GM19438 (cell line): ENCODE measurements around the gene GRK3.
"Not testable (repeated sequence)": the region's sequence is repeated elsewhere in the genome, so short reads cannot be mapped to it uniquely, and the experiment has no call there.

Source experiments
- ATAC-seq: cut with Tn5 transposase; IDR thresholded peaks from one replicate; pipeline ENCODE4 v1.9.1; 2021; ENCODE audit warnings: low read depth; ENCODE audit not compliant: unreplicated experiment

The GRK3 gene

GRCh38 chr22:25570486-25570885 lies 6.0 kb downstream of the GRK3 start:
- no peak for ATAC-seq

DNA sequence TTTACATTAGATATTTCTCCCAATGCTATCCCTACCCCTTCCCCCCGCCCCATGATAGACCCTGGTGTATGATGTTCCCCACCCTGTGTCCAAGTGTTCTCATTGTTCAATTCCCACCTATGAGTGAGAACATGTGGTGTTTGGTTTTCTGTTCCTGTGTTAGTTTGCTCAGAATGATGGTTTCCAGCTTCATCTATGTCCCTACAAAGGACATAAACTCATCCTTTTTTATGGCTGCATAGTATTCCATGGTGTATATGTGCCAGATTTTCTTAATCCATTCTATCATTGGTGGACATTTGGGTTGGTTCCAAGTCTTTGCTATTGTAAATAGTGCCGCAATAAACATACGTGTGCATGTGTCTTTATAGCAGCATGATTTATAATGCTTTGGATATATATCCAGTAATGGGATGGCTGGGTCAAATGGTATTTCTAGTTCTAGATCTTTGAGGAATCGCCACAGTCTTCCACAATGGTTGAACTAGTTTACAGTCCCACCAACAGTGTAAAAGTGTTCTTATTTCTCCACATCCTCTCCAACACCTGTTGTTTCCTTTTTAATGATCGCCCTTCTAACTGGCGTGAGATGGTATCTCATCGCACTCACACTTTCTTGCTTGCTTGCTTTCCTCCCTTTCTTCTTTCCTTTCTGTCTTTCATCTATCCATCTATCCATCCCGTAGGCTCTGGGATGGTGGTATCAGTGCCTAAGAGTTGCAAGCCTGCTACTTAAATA lies 7.7 kb downstream of the GRK3 start:
- not testable (repeated sequence) for ATAC-seq

DNA sequence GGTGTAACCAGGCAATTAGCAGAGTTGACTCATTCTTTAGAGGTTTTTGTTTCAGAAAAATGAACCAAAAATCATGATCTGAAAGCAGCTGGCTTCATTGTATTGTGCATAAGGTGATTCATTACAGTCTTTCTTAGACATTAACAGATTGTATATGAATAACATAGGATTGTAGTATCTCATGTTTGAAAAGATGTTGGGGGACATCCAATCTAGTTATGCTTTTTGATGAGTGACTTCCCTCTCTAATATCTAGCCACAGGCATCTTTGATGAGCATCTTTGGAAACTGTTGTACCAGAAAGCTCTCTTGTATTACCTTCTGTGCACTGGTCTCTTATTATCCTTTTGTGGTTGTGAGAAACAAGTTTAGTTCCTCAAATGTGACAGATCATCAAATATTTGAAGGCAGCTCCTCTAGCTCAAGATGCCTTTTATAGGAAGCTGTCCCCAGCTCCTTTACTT lies 8.3 kb downstream of the GRK3 start:
- ATAC-seq, result no peak

- no peak for ATAC-seq
These were observed 9.4 kb downstream of the GRK3 start for GRCh38 chr22:25573841-25574240.

DNA sequence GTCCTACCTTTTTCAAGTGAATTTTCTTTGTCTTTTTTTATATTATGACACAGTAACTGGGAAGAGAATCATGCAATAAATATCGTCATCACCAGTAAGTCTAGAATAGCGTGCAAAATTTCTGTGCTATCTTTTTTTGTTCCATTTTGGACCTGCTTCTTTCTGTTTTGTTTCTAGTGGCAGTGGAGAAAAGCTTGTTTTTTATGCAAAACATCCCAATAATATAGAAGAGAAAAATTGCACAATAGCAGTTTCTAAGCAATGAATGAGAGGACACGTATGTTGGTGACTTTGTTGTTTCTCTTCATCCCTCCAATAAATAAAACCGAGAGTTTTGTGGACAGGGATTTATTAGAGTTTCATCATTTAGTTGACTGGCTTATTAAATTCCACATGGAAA lies 10.3 kb downstream of the GRK3 start:
- no peak for ATAC-seq

GRCh38 chr22:25575674-25576392 lies 11.4 kb downstream of the GRK3 start:
- not testable (repeated sequence) for ATAC-seq

DNA sequence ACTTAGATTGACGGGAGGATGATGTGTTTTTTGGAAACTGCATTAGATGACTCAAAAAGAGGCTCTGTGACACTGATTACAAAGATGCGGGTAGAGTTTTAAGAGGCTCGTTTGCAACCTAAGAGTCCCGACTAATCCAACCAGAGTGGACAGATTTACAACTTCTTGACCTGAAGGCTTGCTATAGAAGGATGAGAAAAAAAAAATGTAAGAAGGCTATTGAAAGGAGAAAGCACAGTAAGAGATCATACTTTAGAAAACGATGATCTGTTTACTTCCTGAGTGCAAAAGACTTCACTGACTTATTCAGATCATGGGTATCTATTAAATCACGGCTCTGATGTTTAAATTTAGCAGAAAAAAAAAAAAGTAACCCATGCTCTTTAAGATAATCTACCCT lies 17.0 kb downstream of the GRK3 start:
- ATAC-seq, result not testable (repeated sequence)

- no peak for ATAC-seq
These were observed 18.5 kb downstream of the GRK3 start for GRCh38 chr22:25582946-25583345.

- ATAC-seq, result not testable (repeated sequence)
These were observed 20.5 kb downstream of the GRK3 start for GRCh38 chr22:25584993-25585392.

GRCh38 chr22:25589664-25590063 lies 25.2 kb downstream of the GRK3 start:
- not testable (repeated sequence) for ATAC-seq

- ATAC-seq, result not testable (repeated sequence)
These were observed 28.8 kb downstream of the GRK3 start for GRCh38 chr22:25593323-25593722.

GRCh38 chr22:25598609-25599008 lies 34.1 kb downstream of the GRK3 start:
- no peak for ATAC-seq

GRCh38 chr22:25602445-25602844 lies 38.0 kb downstream of the GRK3 start:
- ATAC-seq, result no peak

- ATAC-seq, result no peak
These were observed 38.4 kb downstream of the GRK3 start for GRCh38 chr22:25602916-25603315.

DNA sequence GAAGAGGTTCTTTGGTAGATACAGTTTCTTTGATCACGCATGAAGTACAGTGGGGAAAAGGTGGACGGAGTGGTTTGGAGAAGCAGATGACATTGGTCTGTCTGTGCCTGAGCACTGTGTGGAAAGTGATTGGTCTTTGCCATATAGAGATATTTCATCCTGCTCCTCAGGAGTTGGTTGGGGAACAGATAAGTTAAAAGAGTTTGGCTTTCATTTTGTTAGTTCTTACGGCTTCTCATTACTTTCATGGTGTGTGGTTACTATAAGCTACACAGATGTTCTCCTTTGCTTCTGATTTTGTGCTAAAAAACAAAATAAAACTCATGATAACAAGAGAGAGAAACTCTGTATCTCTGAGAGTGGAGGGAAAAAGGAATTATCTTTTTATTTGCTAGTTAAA lies 40.7 kb downstream of the GRK3 start:
- not testable (repeated sequence) for ATAC-seq

- ATAC-seq, result not testable (repeated sequence)
These were observed 41.1 kb downstream of the GRK3 start for GRCh38 chr22:25605565-25605964.

DNA sequence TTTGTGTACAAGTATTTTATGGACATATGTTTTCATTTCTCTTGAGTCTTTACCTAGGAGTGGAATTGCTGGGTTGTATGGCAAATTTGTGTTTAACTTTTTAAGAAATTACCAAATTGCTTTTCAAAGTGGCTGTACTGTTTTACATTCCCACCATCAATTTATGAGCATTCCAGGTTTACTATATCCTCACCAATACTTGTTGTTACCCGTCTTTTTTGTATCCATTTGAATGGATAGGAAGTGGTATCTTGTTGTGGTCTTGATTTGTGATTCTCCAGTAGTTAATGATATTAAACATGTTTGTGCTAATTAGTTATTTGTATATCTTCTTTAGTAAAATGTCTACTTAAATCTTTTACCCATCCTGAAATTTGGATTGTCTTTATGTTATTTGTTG lies 46.8 kb downstream of the GRK3 start:
- not testable (repeated sequence) for ATAC-seq

DNA sequence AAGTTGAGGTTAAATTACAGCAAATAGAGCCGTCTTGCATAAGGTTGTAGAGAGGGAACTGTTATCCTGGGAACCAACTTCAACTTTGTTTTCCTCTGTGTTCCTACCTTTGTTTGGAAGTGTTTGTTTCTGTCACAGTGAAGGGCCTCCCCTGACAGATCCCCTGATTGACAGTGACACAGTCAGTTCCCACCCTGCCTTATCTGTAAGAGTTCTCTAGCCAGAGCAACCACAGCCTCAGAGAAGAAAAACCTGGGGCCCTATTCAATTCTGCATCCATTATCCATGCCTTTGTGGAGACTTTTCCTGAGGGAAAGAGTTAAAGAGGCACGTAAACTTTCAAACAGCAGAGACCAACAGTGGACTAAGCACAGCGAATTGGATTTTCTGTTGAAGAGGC lies 48.7 kb downstream of the GRK3 start:
- not testable (repeated sequence) for ATAC-seq

DNA sequence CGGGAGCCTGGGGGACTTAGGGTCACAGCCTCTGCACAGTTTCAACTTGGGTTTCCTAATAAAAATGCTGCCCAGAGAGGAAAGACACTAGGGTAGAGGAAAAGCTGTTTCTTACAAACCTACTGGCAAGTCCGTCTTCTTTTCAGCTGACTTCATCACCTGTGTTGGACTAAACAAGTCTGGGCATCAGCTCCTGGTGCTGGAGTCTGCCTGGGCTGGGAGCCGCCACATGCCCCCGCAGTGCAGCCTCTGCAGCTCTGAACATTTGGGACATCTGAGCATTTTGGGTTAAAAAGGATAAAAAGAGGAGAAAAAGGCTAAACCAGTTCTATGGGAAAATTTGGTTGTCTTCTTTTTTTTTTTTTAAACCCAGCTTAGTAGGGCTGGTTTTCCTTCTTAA lies 49.1 kb downstream of the GRK3 start:
- ATAC-seq, result not testable (repeated sequence)

DNA sequence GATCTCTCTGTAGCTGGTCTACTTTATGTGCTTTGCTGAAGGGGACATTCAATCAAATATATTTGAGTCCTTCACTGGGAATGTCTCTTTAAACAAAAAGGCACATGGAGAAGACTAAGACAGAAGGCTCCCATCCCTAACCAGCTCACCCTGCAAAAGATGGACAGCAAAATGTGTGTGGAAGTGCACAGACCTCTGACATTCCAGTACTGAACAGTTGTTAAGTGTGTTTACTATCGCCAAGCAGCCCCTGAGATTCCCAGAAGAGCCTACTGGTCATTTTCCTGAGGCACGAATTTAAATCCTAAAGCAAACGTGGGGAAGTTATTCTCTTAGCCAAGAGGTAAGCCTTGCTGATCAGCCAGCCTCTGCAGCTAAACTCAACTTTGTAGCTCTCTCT lies 50.3 kb downstream of the GRK3 start:
- not testable (repeated sequence) for ATAC-seq

DNA sequence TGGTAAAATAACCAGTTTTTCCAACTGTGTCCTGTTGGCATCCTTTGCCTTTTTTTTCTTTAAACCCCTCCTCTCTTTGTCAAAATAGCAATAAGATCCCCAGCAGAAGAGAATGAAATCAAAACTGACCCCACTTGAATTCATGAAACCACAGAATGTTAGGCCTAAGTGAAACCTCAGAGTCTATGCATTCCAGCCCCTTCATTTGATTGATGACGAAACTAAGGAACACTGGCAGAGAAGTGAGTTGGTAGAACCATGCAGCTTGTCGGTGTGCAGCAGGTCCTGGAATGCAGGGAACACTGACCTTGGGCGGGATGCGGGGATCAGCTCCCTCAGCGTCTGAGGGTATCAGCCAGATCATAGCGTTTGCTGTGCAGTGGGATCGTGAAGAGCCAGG lies 57.5 kb downstream of the GRK3 start:
- ATAC-seq, result no peak

DNA sequence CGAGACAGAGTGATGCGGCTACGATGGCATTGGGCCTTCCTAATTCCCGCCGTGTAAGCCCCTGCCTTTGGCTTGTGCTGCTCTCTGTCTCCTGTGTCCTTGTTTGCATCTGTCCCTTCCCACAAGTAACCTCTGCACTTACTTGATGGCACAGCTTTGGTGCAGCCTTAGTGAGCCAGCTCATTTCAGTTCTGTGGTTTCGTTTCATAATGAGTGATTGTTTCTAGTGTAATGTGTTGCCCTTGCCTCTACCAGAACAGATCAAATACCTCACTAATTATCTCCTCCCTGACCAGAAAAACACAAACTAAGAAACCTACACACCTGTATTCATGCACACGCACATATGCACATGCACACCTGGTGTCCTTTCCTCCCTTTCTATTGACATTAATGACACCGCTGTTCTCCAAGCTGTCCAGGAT lies 58.8 kb downstream of the GRK3 start:
- ATAC-seq, result peak; percentile 77
